T-helper 22 cell (primary cell): ENCODE data around the gene EED.
"Not testable (repeated sequence)": the region's sequence is repeated elsewhere in the genome, so short reads cannot be mapped to it uniquely, and the experiment has no call there.

ENCODE experiments used
- DNase-seq: peaks from one replicate; pipeline ENCODE4 v3.0.0-alpha.2; 2020; ENCODE audit warnings: low read depth

The EED gene

GRCh38 chr11:86218125-86219084 is 26.1 kb upstream of the EED start:
- peak; percentile 11 for DNase-seq

GRCh38 chr11:86219311-86220193 is 25.0 kb upstream of the EED start:
- no peak for DNase-seq

- DNase-seq, result no peak
These were observed 23.9 kb upstream of the EED start for GRCh38 chr11:86220653-86221052.

- no peak for DNase-seq
These were observed 22.5 kb upstream of the EED start for GRCh38 chr11:86222081-86222480.

- not testable (repeated sequence) for DNase-seq
These were observed 20.0 kb upstream of the EED start for GRCh38 chr11:86224575-86224974.

- not testable (repeated sequence) for DNase-seq
These were observed 19.2 kb upstream of the EED start for GRCh38 chr11:86225344-86225743.

GRCh38 chr11:86228269-86229038 is 16.1 kb upstream of the EED start:
- DNase-seq, result no peak

GRCh38 chr11:86229039-86229330 is 15.6 kb upstream of the EED start:
- DNase-seq, result not testable (repeated sequence)

- DNase-seq, result no peak
These were observed 14.3 kb upstream of the EED start for GRCh38 chr11:86230179-86230804.

- no peak for DNase-seq
These were observed 13.6 kb upstream of the EED start for GRCh38 chr11:86230921-86231434.

- no peak for DNase-seq
These were observed 12.0 kb upstream of the EED start for GRCh38 chr11:86232556-86232955.

- DNase-seq, result no peak
These were observed 9.6 kb upstream of the EED start for GRCh38 chr11:86234831-86235461.

GRCh38 chr11:86237267-86237804 is 7.2 kb upstream of the EED start:
- DNase-seq, result no peak

GRCh38 chr11:86240164-86240563 is 4.4 kb upstream of the EED start:
- DNase-seq, result no peak

GRCh38 chr11:86241956-86242535 is 2.5 kb upstream of the EED start:
- DNase-seq, result no peak

- no peak for DNase-seq
These were observed 1.2 kb upstream of the EED start for GRCh38 chr11:86243396-86243795.

- peak; percentile 83 for DNase-seq
These were observed 461 bp upstream of the EED start for GRCh38 chr11:86244063-86244521.

- peak; percentile 13 for DNase-seq
These were observed 1.1 kb downstream of the EED start for GRCh38 chr11:86245369-86246292.

- DNase-seq, result no peak
These were observed 1.7 kb downstream of the EED start for GRCh38 chr11:86246293-86246675.
